Measurements from ENCODE around the gene PITPNC1. TPM values are rescaled to one million over a fixed set of nuclear protein-coding genes. Genes with fewer than 3 reads are reported as not detected.

Gene PITPNC1
- total RNA-seq, 1 experiment from 2014 or later = 37.5 TPM

DNA sequence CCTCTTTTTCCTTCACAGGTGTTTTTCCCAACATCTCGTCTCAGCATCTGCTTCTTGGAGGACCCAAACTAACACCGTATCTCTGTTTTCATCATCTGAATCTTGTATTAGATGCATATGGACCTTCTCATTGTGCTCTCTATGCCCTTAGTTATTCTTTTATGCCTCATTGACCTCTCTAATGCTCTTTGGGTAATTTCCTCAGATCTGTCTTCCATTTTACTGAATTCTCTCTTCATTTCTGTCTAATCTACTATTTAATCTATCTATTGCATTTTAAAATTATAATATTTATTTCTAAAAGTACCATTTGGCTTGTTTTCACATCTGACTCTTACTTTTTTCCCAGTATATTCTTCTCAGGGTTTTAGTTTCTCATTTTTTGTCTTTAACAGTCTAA lies 81.1 kb downstream of the PITPNC1 start:
- Histone ChIP-seq H4K91ac (ENCODE audit: insufficient read length, low read depth, low read length) (no peak overlapping the region), H3K23ac (ENCODE audit: insufficient read length, low read depth, low read length) (no peak overlapping the region), H2AFZ (ENCODE audit: low read length) (no peak overlapping the region), H3K14ac (ENCODE audit: insufficient read depth, low read length) (no peak overlapping the region), H2BK120ac (ENCODE audit: low read depth, low read length, poor library complexity, severe bottlenecking) (no peak overlapping the region), H2BK5ac (ENCODE audit: insufficient read length, low read length) (no peak overlapping the region), H3K27ac (ENCODE audit: insufficient read length, low read depth, low read length) (no peak overlapping the region), H3K18ac (ENCODE audit: insufficient read length, low read depth, low read length) (no peak overlapping the region), H4K5ac (ENCODE audit: insufficient read length, low read depth, low read length) (no peak overlapping the region), H2BK20ac (ENCODE audit: low read depth, low read length, poor library complexity, severe bottlenecking) (no peak overlapping the region), H3K9ac (ENCODE audit: extremely low read depth, insufficient read length, low read length) (no peak overlapping the region), H3K27me3 (ENCODE audit: insufficient read depth, low read length) (no peaks in the 10 kb centered on the region), H4K20me1 (ENCODE audit: control insufficient read depth, insufficient read depth, insufficient read length) (no peaks in the 10 kb centered on the region), H4K8ac (replicated peaks; ENCODE audit: insufficient read length, low read depth, low read length) (no peak overlapping the region), H3K9me3 (ENCODE audit: control insufficient read depth, low read depth, low read length) (no peaks in the 10 kb centered on the region), H3K4me1 (ENCODE audit: insufficient read depth, low read length) (no peaks in the 10 kb centered on the region), H3K56ac (ENCODE audit: insufficient read length, low read depth, low read length) (no peak overlapping the region), H3K23me2 (ENCODE audit: insufficient read length, low read depth, low read length, poor library complexity, severe bottlenecking) (no peaks in the 10 kb centered on the region), H2BK15ac (ENCODE audit: low read depth, low read length) (no peak overlapping the region), H3K4me2 (ENCODE audit: insufficient read depth, insufficient read length, low read length) (no peak overlapping the region), H3K4ac (ENCODE audit: low read depth, low read length) (no peak overlapping the region), H3K79me2 (ENCODE audit: insufficient read depth, low read length) (peaks cover 2% of the 10 kb centered on the region; the same call in 1 of the 2 replicates), H2BK12ac (ENCODE audit: insufficient read length, low read depth, low read length) (no peak overlapping the region), H2AK5ac (ENCODE audit: insufficient read length, low read length) (no peak overlapping the region), H3T11ph (ENCODE audit: low read length) (no peak overlapping the region), H3K79me1 (ENCODE audit: insufficient read depth, low read depth, low read length, poor library complexity, severe bottlenecking) (peaks cover 3% of the 10 kb centered on the region)
- H3K27ac Mint-ChIP-seq = peak overlapping the region in 2 of 3 experiments; percentile 17 to 22; a peak in 2 of 7 replicates
- H3K4me3 Mint-ChIP-seq = no peak overlapping the region
- H3K27me3 Mint-ChIP-seq (ENCODE audit: low read depth) = peaks cover 1% of the 10 kb centered on the region
- DNase-seq = no peak
- peaks cover 8 to 16% (median 15%) of the 10 kb centered on the region in 3 experiments for H3K36me3 Mint-ChIP-seq (ENCODE audit: insufficient read depth in 1 of 3, low read depth in 3 of 3)
- TF ChIP-seq, protein P1, sequence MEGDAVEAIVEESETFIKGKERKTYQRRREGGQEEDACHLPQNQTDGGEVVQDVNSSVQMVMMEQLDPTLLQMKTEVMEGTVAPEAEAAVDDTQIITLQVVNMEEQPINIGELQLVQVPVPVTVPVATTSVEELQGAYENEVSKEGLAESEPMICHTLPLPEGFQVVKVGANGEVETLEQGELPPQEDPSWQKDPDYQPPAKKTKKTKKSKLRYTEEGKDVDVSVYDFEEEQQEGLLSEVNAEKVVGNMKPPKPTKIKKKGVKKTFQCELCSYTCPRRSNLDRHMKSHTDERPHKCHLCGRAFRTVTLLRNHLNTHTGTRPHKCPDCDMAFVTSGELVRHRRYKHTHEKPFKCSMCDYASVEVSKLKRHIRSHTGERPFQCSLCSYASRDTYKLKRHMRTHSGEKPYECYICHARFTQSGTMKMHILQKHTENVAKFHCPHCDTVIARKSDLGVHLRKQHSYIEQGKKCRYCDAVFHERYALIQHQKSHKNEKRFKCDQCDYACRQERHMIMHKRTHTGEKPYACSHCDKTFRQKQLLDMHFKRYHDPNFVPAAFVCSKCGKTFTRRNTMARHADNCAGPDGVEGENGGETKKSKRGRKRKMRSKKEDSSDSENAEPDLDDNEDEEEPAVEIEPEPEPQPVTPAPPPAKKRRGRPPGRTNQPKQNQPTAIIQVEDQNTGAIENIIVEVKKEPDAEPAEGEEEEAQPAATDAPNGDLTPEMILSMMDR (conservative IDR thresholded peaks at IDR 0.05) = no peak
- peaks cover 9 to 10% of the 10 kb centered on the region in 2 experiments; a peak in 4 of 5 replicates for H3K9me3 Mint-ChIP-seq
- H3K4me1 Mint-ChIP-seq = peaks cover 12 to 15% of the 10 kb centered on the region in 2 experiments
- WGBS (ENCODE audit: extremely low coverage, insufficient read length, low lambda C conversion rate) = no CpG with 5 or more reads among the region's 2 CpGs

Data from H9 (cell line).